Spleen (tissue), 7 donors: ENCODE results near the gene KBTBD3.

Source experiments
- CTCF ChIP-seq, 11 experiments: fragments of 200-600 bp in 7 of 11; fragments of 450-650 bp in 4 of 11; sonication (generic) in 4 of 11; IDR thresholded peaks in 8 of 11; conservative IDR thresholded peaks in 3 of 11; 1 replicate in 7 of 11; 2 replicates in 4 of 11; pipeline versions ENCODE4 v1.4.0 to v1.8.0; 2016 to 2021; ENCODE audit warnings: antibody characterized with exemption in 11 of 11, inconsistent platforms in 4 of 11, mild to moderate bottlenecking in 1 of 11
- POLR2A ChIP-seq, 3 donors: fragments of 450-650 bp; IDR thresholded peaks; one replicate each; pipeline ENCODE4 v1.5.1; 2017; ENCODE audit warnings: antibody characterized with exemption in 3 of 3, mild to moderate bottlenecking in 1 of 3
- donor health status: DM: no; HTN: no; CAD: no; lungs with moderate emphysema.
- donor health status: DM: no; HTN: no; CAD: no.
- donor health status: DM: no; HTN: no; CAD: no.

- no peak for TF ChIP-seq POLR2A (IDR thresholded peaks at IDR 0.05)
- TF ChIP-seq CTCF (IDR thresholded peaks at IDR 0.05 in 8 of 11, conservative IDR thresholded peaks at IDR 0.05 in 3 of 11): no peak
These were observed 15.3 kb upstream of the KBTBD3 start for GRCh38 chr11:106092446-106092845.
